ENCODE measurements around the gene ATP12A. TPM values are rescaled to one million over a fixed set of nuclear protein-coding genes. Genes with fewer than 3 reads are reported as not detected.

The ATP12A gene
- total RNA-seq, 4 donors from 2014 or later = not detected

DNA sequence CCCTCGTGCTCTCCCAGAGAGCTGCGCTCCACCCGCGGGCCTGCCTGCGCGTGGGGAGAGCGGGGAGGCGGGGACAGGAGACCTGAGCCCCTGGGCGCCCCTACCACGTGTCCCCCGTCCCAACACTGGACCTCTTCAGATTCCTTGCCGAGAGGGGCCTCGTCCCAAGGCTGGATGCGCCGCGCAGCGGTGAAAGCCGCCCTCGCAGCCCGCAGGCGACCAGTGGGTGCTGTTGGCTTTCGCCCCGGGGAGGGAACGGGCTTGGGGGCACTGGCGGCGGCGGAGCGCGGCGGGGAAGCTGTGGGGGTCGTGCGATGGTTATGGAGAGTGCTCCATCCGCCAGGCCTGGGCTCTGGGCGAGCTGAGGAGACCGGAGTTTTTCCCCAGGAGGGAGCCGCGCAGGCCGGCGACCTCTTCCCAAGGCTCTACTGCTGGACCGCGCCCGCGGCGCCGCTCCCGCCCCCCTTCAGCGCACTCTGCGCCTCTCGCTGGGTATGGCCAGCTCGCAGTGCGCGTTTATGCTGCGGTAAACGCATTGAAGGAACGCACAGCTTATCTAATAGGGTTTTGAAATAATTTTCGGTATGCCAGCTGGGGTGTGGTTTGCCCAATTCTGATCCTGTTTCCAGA, 66.5 kb downstream of the ATP12A start:
- DNase-seq = no peak
- Histone ChIP-seq H3K36me3 (no peaks in the 10 kb centered on the region), H3K27ac (no peak overlapping the region), H3K27me3 (peaks cover 16 to 20% (median 18%) of the 10 kb centered on the region in 3 donors), H3K4me1 (peaks cover 0 to 7% of the 10 kb centered on the region in 2 donors), H3K4me3 (peak overlapping the region in 3 of 4 donors; percentile 28 to 40 (median 28)), H3K9me3 (no peaks in the 10 kb centered on the region)
- intact Hi-C loops (cut with DNase I; ENCODE audit: low total_unique reads) (no loop called here), in situ Hi-C loops (cut with MboI; ENCODE audit: low sequenced_read_pairs in 4 of 4) (no loop called here)
- TF ChIP-seq, protein P1, sequence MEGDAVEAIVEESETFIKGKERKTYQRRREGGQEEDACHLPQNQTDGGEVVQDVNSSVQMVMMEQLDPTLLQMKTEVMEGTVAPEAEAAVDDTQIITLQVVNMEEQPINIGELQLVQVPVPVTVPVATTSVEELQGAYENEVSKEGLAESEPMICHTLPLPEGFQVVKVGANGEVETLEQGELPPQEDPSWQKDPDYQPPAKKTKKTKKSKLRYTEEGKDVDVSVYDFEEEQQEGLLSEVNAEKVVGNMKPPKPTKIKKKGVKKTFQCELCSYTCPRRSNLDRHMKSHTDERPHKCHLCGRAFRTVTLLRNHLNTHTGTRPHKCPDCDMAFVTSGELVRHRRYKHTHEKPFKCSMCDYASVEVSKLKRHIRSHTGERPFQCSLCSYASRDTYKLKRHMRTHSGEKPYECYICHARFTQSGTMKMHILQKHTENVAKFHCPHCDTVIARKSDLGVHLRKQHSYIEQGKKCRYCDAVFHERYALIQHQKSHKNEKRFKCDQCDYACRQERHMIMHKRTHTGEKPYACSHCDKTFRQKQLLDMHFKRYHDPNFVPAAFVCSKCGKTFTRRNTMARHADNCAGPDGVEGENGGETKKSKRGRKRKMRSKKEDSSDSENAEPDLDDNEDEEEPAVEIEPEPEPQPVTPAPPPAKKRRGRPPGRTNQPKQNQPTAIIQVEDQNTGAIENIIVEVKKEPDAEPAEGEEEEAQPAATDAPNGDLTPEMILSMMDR (IDR thresholded peaks at IDR 0.05 in 4 of 5, conservative IDR thresholded peaks at IDR 0.05 in 1 of 5) = no peak
- no peak for TF ChIP-seq POLR2A (IDR thresholded peaks at IDR 0.05)
- ATAC-seq = no peak

DNA sequence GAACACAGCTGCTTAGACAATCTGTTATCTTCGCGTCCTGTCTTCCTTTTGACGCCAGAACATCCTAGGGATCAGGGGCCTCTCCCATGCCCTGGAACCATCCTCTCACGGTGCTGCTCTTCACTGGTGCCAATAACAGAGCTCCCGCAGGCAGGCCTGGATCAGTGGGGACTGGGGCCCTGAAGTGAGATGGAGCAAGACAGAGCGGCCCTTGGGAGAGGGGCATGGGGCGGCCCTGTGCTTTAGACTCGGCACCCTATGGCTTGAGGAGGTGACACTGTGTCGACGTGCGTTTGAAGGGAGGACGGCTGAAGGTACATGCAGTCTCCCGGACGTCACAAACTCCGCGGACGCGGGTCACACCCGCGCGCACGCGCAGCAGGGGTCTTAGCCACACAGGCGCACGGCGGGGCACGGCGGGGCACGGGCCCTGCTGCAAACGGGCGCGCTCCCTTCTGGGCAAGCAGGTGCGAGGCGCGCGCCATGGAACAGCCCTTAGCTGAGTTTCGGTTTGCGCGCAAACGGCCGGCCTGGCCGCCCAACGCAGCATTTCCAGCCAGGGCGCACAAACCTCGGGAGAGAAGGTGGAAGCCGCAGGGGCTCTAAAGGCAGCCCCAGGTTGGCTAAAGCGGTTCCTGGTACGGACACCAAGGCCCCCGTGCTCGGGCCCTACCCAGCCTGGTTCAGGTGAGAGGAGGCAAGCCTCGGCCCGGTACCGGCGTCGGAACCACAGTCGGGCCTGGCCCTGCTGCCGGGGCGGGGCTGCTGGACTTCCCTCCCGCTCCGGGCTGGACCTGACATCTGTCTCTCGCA, 67.2 kb downstream of the ATP12A start:
- in situ Hi-C loops (cut with MboI; ENCODE audit: low sequenced_read_pairs in 4 of 4) = no loop called here

GRCh38 chr13:24748061-24748400, 67.8 kb downstream of the ATP12A start:
- H3K9me3 ChIP-seq = no peaks in the 10 kb centered on the region

More for the DNA sequence above, 67.2 kb downstream of the ATP12A start:
- no peak for ATAC-seq
- intact Hi-C loops (cut with DNase I; ENCODE audit: low total_unique reads) = no loop called here
- Histone ChIP-seq H3K27ac (no peak overlapping the region), H3K36me3 (no peaks in the 10 kb centered on the region), H3K9me3 (no peaks in the 10 kb centered on the region), H3K4me1 (peaks cover 0 to 7% of the 10 kb centered on the region in 2 donors), H3K27me3 (peaks cover 18 to 20% (median 20%) of the 10 kb centered on the region in 3 donors), H3K4me3 (peak overlapping the region; percentile 30 to 44 (median 39))
- DNase-seq = no peak
- TF ChIP-seq, protein P1 (IDR thresholded peaks at IDR 0.05 in 4 of 5, conservative IDR thresholded peaks at IDR 0.05 in 1 of 5) = no peak
- no peak for TF ChIP-seq POLR2A (IDR thresholded peaks at IDR 0.05)

DNA sequence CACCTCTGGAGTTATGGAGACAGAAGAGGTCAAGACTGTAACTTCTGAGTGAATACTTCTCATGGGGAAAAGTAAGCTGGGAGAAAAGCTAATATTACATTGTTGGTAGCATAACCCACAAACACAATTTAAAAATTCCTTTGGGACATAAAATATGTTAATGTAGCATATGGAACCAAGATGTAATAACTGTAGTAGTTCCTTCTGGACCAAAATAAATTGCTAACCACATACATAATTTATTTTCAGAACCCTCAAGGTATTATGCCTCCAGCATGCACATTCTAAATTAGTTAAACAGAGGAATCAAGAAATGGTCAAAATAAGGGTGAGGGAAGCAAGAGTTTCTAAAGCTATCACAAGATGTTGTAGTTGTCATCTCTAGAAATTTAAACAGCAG, 79.0 kb downstream of the ATP12A start:
- no peak overlapping the region for H3K4me3 ChIP-seq
- H3K36me3 ChIP-seq = no peaks in the 10 kb centered on the region
- DNase-seq (no peak), ATAC-seq (no peak)
- no peak overlapping the region for H3K27ac ChIP-seq
- TF ChIP-seq, protein P1 (IDR thresholded peaks at IDR 0.05 in 4 of 5, conservative IDR thresholded peaks at IDR 0.05 in 1 of 5) = no peak
- TF ChIP-seq POLR2A (IDR thresholded peaks at IDR 0.05) = no peak
- H3K4me1 ChIP-seq = no peaks in the 10 kb centered on the region
- intact Hi-C loops (cut with DNase I; ENCODE audit: low total_unique reads) = loop anchor here (5.0 kb wide), 1 partner anchor 658 kb away; no protein-coding TSS in a partner anchor
- peaks cover 0 to 2% (median 0%) of the 10 kb centered on the region in 3 donors for H3K27me3 ChIP-seq
- H3K9me3 ChIP-seq = no peaks in the 10 kb centered on the region
- in situ Hi-C loops (cut with MboI; ENCODE audit: low sequenced_read_pairs in 4 of 4) = no loop called here

More at GRCh38 chr13:24748061-24748400, 67.8 kb downstream of the ATP12A start:
- intact Hi-C loops (cut with DNase I; ENCODE audit: low total_unique reads) = no loop called here
- peaks cover 0 to 7% of the 10 kb centered on the region in 2 donors for H3K4me1 ChIP-seq
- no peaks in the 10 kb centered on the region for H3K36me3 ChIP-seq
- in situ Hi-C loops (cut with MboI; ENCODE audit: low sequenced_read_pairs in 4 of 4) = no loop called here
- DNase-seq (no peak), ATAC-seq (no peak)
- TF ChIP-seq, protein P1 (IDR thresholded peaks at IDR 0.05 in 4 of 5, conservative IDR thresholded peaks at IDR 0.05 in 1 of 5) = no peak
- TF ChIP-seq POLR2A (IDR thresholded peaks at IDR 0.05) = no peak
- H3K4me3 ChIP-seq = peak overlapping the region; percentile 30 to 44 (median 39)
- no peak overlapping the region for H3K27ac ChIP-seq
- H3K27me3 ChIP-seq = peaks cover 18 to 20% (median 20%) of the 10 kb centered on the region in 3 donors

Other genes with a start within 250 kb of the ATP12A start
- gene PARP4, start 167.6 kb upstream of the ATP12A start, total RNA-seq = 10 to 100 TPM in 1 of 4 donors, 1 to 10 TPM in 3; 6.9 to 11.6 (median 7.6) TPM
- gene RNF17, start 83.8 kb downstream of the ATP12A start, total RNA-seq = under 1 TPM in 1 of 4 donors, not detected in 3; 0.23 TPM

All from gastrocnemius medialis (tissue), 4 donors.